K562 (cell line): Measurements from ENCODE around the gene UCP1. TPM values are rescaled to one million over a fixed set of nuclear protein-coding genes. Genes with fewer than 3 reads are reported as not detected.

ENCODE experiments used
- BCOR ChIP-seq: fragments of 450-650 bp; IDR thresholded peaks from 2 replicates; pipeline ENCODE4 v1.6.1; 2016
- ETV1 ChIP-seq: fragments of 450-650 bp; conservative IDR thresholded peaks from 2 replicates; pipeline ENCODE4 v1.6.1; 2016; ENCODE audit warnings: missing genetic modification characterization, control low read depth, low read depth, missing compliant biosample characterization
- FOXP4 ChIP-seq: sonication (generic); formaldehyde crosslinking; IDR thresholded peaks from 2 replicates; pipeline ENCODE4 v1.8.0; 2022; ENCODE audit warnings: mild to moderate bottlenecking, missing genetic modification reagents, borderline replicate concordance
- GABPA ChIP-seq: fragments of 200-800 bp; sonication (Bioruptor generic); conservative IDR thresholded peaks from 2 replicates; pipeline ENCODE4 v1.6.1; 2016; ENCODE audit warnings: low read depth, missing genetic modification characterization, missing compliant biosample characterization
- HMG20A ChIP-seq: fragments of 450-650 bp; formaldehyde crosslinking; conservative IDR thresholded peaks from 2 replicates; pipeline ENCODE4 v1.4.0; 2020; ENCODE audit warnings: mild to moderate bottlenecking, mixed read lengths
- IFI16 ChIP-seq: fragments of 250-450 bp; sonication (Bioruptor Pico); IDR thresholded peaks from 2 replicates; pipeline ENCODE4 v2.1.2; 2022; ENCODE audit warnings: mild to moderate bottlenecking, inconsistent platforms
- NFE2L1 ChIP-seq: fragments of 450-650 bp; IDR thresholded peaks from 2 replicates; pipeline ENCODE4 v1.6.1; 2016; ENCODE audit warnings: missing genetic modification characterization, low read depth, mild to moderate bottlenecking, missing compliant biosample characterization, moderate library complexity, borderline replicate concordance
- RFX1 ChIP-seq: fragments of 450-650 bp; IDR thresholded peaks from 2 replicates; pipeline ENCODE4 v1.6.1; 2016; ENCODE audit warnings: mild to moderate bottlenecking, moderate library complexity
- SMAD4 ChIP-seq: fragments of 250-450 bp; sonication (Bioruptor Pico); conservative IDR thresholded peaks from 2 replicates; pipeline ENCODE4 v1.8.0; 2021; ENCODE audit warnings: inconsistent platforms, mild to moderate bottlenecking, moderate library complexity
- SREBF1 ChIP-seq: fragments of 150-350 bp; IDR thresholded peaks from 2 replicates; pipeline ENCODE4 v1.6.1; 2014; ENCODE audit warnings: antibody characterized with exemption, low read depth, low read length, borderline replicate concordance
- TAF9B ChIP-seq: fragments of 450-650 bp; IDR thresholded peaks from 2 replicates; pipeline ENCODE4 v1.6.1; 2018; ENCODE audit warnings: mild to moderate bottlenecking; ENCODE audit not compliant: partially characterized antibody
- TEAD4 ChIP-seq, 2 experiments: sonication (generic) in 1 of 2; formaldehyde crosslinking in 1 of 2; IDR thresholded peaks; 2 replicates each; pipeline versions ENCODE4 v1.6.1 to v1.8.0; 2012 to 2022; ENCODE audit warnings: borderline replicate concordance in 1 of 2, inconsistent platforms in 1 of 2, low read length in 1 of 2, mild to moderate bottlenecking in 1 of 2, missing genetic modification reagents in 1 of 2
- U2AF2 ChIP-seq: fragments of 200-400 bp; formaldehyde crosslinking; optimal IDR thresholded peaks from 2 replicates; pipeline ENCODE3; 2017; ENCODE audit warnings: low read depth, mild to moderate bottlenecking, low read length
- YY1 ChIP-seq, 3 experiments: IDR thresholded peaks; 2 replicates each; pipeline ENCODE4 v1.6.1; 2011; ENCODE audit warnings: low read length in 2 of 3, mild to moderate bottlenecking in 2 of 3, moderate library complexity in 2 of 3, borderline replicate concordance in 1 of 3, control low read depth in 1 of 3, low read depth in 1 of 3; ENCODE audit not compliant: insufficient read depth in 3 of 3, insufficient replicate concordance in 2 of 3, control insufficient read depth in 1 of 3, insufficient read length in 1 of 3; ENCODE audit errors: extremely low read depth in 1 of 3
- ZNF384 ChIP-seq: IDR thresholded peaks from 2 replicates; pipeline ENCODE4 v1.6.1; 2012; ENCODE audit warnings: low read depth, low read length, improper control_type of control experiment
- ZNF583 ChIP-seq: fragments of 250-450 bp; sonication (Bioruptor Pico); IDR thresholded peaks from 2 replicates; pipeline ENCODE4 v1.4.0; 2020
- polyA plus RNA-seq, 8 experiments: library from polyadenylated mRNA; depleted of rRNA in 4 of 8; stranded (reverse) in 5 of 8; unstranded in 3 of 8; fragments of >200 nt; fragmentation: Nextera tagmentation in 2 of 8; fragmentation: Illumina TruSeq in 1 of 8; extraction: Ambion mirVana in 2 of 8; extraction: Trizol in 1 of 8; gene quantifications; 2 replicates each; pipeline versions ENCODE4 v1.2.1 to v1.2.3, GENCODE V29; 2011 to 2014; ENCODE audit warnings: inconsistent platforms in 1 of 8, missing spikeins in 1 of 8
- total RNA-seq, 7 experiments: library from RNA; depleted of rRNA in 6 of 7; stranded (reverse); fragments of >200 nt in 6 of 7; fragmentation: Illumina TruSeq in 2 of 7; extraction: Trizol in 2 of 7; gene quantifications; 2 replicates each; pipeline versions ENCODE4 v1.2.1 to v1.2.3, GENCODE V29; 2011 to 2021; ENCODE audit warnings: low replicate concordance in 1 of 7
- TF ChIP-seq, protein P1 (sequence below): fragments of 450-650 bp; IDR thresholded peaks from 2 replicates; pipeline ENCODE4 v1.6.1; 2016; ENCODE audit warnings: borderline replicate concordance
- TF ChIP-seq, protein P2 (sequence below): sonication (generic); formaldehyde crosslinking; IDR thresholded peaks from 2 replicates; pipeline ENCODE4 v1.8.0; 2023; ENCODE audit warnings: mild to moderate bottlenecking, missing genetic modification reagents

UCP1 gene
- total and polyA plus RNA-seq, 9 of the 15 experiments (the other 6 are each of a cell fraction or from before 2014, with no cell fraction given), result not detected

DNA sequence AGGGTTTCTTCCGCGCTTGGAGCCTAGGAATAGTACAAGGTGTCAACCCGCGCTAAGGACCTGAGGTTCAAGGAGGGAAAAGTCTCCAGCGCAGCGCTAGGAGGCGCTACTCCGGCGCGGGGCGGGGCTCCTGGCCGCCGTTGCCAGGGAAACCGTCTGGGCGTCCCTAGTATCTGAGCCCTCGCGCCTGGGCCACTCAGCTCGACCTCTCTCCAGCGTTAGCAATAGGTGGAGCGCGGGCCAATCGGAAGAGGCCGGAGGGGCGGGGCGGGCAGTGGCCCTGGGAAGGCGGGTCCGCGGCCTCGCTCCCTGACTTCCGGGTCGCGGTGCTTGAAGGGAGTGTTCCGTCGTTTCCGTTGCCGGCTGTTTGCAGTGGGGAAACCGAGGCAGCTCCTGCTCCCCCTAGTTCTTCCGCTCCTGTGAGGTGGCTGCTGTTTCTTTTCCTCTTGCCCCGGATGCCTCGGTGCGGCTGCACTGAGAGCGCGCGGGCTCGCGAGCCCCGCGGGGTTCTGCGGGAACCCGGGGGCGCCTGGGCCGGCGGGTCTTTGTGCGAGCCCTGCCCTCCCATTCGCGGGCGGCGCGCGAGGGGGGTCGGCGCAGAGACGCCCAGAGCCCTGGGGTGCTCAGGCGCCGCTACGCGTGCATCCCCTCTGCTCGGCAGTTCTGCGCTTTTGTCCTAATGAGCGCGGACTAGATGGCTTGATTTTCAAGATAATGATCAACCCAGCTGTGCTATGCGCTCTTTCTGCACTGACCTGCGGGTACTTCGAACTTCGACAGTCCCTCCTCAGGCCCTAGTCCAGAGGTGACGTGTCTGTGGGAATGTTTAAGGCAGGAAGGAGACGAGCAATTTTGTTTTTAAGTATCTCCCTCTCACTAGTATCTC is 44.7 kb downstream of the UCP1 start, which contains the start of gene ELMOD2 (continued):
- TF ChIP-seq TEAD4 (IDR thresholded peaks at IDR 0.05; ENCODE audit: low read length) (no peak; the same call in 1 of the 2 replicates), TEAD4 (CRISPR knock-in tag; IDR thresholded peaks at IDR 0.05; ENCODE audit: borderline replicate concordance) (no peak), HMG20A (CRISPR knock-in tag) (no peak), TAF9B (no peak), ZNF384 (no peak), NFE2L1 (tag) (no peak), SMAD4 (0 out of 2 replicates have a peak, but pooled peaks have one; percentile 57), RFX1 (peak; percentile 97), FOXP4 (CRISPR knock-in tag) (no peak), SREBF1 (no peak), GABPA (tag) (peak; percentile 96), BCOR (peak; percentile 67), ZNF583 (CRISPR knock-in tag) (no peak), U2AF2 (no peak), ETV1 (peak; percentile 61; the same call in 1 of the 2 replicates), YY1 (IDR thresholded peaks at IDR 0.05; ENCODE audit: borderline replicate concordance in 1 of 3, control insufficient read depth in 1 of 3, extremely low read depth in 1 of 3, insufficient read depth in 3 of 3, insufficient read length in 1 of 3, insufficient replicate concordance in 2 of 3, low read depth in 1 of 3, low read length in 2 of 3) (peak in 1 of 3 experiments; percentile 7), IFI16 (CRISPR knock-in tag) (no peak)
- TF ChIP-seq, protein P1, sequence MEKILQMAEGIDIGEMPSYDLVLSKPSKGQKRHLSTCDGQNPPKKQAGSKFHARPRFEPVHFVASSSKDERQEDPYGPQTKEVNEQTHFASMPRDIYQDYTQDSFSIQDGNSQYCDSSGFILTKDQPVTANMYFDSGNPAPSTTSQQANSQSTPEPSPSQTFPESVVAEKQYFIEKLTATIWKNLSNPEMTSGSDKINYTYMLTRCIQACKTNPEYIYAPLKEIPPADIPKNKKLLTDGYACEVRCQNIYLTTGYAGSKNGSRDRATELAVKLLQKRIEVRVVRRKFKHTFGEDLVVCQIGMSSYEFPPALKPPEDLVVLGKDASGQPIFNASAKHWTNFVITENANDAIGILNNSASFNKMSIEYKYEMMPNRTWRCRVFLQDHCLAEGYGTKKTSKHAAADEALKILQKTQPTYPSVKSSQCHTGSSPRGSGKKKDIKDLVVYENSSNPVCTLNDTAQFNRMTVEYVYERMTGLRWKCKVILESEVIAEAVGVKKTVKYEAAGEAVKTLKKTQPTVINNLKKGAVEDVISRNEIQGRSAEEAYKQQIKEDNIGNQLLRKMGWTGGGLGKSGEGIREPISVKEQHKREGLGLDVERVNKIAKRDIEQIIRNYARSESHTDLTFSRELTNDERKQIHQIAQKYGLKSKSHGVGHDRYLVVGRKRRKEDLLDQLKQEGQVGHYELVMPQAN, result 0 out of 2 replicates have a peak, but pooled peaks have one; percentile 32
- TF ChIP-seq, protein P2, sequence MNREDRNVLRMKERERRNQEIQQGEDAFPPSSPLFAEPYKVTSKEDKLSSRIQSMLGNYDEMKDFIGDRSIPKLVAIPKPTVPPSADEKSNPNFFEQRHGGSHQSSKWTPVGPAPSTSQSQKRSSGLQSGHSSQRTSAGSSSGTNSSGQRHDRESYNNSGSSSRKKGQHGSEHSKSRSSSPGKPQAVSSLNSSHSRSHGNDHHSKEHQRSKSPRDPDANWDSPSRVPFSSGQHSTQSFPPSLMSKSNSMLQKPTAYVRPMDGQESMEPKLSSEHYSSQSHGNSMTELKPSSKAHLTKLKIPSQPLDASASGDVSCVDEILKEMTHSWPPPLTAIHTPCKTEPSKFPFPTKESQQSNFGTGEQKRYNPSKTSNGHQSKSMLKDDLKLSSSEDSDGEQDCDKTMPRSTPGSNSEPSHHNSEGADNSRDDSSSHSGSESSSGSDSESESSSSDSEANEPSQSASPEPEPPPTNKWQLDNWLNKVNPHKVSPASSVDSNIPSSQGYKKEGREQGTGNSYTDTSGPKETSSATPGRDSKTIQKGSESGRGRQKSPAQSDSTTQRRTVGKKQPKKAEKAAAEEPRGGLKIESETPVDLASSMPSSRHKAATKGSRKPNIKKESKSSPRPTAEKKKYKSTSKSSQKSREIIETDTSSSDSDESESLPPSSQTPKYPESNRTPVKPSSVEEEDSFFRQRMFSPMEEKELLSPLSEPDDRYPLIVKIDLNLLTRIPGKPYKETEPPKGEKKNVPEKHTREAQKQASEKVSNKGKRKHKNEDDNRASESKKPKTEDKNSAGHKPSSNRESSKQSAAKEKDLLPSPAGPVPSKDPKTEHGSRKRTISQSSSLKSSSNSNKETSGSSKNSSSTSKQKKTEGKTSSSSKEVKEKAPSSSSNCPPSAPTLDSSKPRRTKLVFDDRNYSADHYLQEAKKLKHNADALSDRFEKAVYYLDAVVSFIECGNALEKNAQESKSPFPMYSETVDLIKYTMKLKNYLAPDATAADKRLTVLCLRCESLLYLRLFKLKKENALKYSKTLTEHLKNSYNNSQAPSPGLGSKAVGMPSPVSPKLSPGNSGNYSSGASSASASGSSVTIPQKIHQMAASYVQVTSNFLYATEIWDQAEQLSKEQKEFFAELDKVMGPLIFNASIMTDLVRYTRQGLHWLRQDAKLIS (CRISPR knock-in tag), result no peak
